ENCODE data around the gene UCMA.

The UCMA gene

DNA sequence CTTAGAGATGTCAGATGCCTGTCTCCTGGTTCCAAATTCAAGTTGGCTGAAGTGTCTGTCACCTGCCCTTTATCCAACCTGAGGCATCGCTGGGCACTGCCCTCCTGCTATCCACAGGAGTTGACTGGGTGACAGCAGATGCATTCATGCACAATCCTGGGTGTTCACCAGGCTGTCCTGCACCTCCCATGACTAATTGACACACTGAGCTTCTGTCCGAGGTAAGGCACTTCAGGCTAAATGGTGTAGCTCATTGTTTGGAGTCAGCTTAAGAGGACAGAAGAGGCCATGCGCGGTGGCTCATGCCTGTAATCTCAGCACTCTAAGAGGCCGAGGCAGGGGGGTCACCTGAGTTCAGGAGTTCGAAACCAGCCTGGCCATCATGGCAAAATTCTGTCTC, 2.4 kb downstream of the UCMA start:
- no peak for DNase-seq

DNA sequence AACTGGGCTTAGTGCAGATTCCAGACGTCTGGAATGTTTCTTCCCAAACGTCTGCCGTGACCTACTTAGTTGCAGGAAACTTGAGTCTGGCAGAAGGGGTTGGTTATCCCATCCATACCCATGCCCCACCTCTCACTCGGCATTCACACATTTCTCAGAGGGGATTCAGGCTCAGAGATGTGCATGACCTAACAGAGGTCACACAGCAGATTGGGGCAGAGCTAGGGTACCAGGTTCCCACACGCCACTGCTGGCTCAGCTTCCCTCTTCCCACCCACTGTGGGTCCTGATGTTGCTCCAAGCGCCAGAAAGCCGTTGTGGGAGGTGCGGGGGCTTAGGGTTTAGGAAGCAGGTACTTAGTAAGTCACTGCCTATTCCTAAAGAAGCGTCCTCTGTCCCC, 3.0 kb downstream of the UCMA start:
- no peak for DNase-seq

DNA sequence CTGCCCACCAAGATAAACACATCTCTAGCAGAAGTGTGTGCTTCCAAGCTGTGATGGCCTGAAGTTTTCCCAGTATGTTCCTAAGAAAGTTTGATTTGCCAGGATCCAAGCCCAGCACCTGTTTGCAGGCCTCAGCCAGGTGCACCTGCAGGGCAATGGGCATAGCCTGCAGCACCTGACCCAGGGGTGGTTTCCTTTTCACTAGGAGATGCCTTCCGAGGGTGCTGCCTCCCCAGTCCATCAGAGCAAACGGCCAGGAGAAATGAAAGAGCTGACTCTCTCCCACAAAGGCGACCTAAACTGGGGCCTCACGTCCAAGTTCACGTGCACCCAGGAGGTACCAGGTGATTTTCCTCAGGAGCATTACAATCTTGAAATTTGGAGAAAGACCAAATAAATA, 7.1 kb downstream of the UCMA start:
- no peak for DNase-seq

DNA sequence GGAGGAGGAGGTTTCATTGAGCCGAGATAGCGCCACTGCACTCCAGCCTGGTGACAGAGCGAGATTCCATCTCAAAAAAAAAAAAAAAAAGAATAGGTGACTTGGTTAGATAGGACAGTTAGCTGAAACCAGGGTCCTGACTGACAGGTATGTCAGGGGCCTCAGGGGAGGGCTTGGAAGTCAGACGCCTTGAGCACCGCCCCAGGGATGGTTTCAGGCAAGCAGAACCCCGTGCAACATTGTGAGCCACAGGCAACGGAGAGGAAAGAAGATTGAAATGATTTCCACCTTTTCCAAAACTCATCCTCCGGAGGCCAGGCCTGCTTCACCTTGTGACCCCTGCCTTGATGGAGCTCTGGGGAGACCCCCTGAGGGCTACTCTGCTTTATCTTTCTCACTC, 8.6 kb downstream of the UCMA start:
- no peak for DNase-seq

DNA sequence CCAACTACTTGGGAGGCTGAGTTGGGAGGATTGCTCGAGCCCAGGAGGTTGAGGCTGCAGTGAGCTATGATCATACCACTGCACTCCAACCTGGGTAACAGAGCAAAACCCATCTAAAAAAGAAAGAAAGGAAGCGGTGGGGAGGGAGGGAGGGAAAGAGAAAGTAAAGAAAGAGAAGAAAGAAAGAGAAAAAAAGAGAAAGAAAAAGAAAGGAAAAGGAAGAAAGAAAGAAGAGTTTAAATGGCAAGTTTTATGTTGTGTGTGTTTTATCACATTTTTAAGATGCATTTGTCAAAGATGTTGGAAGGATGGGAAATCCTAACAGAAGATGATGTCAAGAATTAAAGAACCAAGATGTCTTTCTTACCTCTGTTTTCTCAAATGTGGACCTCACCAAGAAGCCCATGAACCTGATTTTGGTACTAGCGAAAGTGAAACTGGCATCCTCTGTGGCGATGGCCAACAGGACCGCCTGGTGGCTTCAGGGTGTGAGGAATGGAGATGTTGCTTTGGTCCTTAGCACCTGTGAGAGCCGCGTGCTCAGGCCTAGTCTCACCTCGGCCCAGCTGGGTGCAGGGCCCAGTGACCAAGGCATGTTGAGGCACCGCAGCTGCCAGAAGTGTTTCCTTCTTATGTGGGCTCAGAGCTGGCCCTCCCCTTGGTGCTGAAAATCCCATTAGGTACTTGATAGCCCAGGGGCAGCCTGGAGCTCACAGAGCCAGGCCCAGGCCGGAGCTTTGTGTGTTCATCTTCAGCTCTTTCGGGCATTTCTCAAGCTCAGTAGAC, 9.8 kb downstream of the UCMA start:
- DNase-seq: no peak

DNA sequence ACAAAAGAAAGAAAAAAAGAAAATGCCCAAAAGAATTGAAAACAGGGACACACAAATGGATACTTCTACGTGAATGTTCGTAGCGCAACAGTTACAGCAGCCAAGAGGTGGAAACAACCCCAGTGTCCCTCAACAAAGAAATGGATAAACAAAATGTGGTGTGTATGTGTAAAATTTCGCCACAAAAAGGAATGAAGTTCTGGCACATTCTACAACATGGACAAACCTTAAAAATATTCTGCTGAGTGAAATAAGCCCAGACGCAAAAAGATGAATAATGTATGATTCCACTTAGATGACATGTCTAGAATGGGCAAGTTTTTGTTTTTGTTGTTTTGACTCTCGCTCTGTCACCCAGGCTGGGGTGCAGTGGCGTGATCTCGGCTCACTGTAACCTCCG, 10.9 kb downstream of the UCMA start:
- DNase-seq: no peak

DNA sequence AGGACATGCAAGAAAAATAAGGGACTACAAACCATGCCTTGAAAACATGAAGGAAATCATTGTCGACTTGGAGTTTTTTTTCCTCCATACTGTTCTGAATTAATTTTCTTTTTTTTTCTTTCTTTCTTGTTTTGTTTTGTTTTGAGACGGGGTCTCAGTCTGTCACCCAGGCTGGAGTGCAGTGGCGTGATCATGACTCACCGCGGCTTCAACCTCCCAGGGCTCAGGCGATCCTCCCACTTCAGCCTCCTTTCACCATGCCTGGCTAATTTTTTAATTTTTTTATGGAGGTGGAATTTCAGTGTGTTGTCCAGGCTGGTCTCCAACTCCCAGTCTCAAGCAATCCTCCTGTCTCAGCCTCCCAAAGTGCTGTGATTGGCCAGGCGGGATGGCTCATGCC, 11.6 kb downstream of the UCMA start:
- DNase-seq: no peak

DNA sequence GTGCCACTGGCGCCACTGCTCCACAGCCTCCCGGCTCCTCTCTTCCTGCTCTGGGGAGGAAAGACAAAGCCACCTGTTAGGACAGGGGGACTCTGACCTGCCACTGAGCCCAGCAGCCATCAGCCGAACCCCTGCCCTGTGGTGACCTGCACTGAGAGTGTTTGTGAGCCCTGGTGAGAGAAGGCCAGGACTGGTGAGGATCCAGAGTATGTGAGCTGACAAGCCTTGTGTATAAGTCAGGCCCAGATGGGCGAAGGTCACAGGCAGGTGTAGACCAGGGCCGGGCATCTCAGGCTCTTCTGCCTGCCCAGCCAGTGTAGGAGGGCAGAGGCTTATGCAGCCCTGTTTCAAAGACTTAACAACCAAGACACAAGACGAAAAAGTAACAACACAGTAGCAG, 12.0 kb downstream of the UCMA start:
- no peak for DNase-seq

DNA sequence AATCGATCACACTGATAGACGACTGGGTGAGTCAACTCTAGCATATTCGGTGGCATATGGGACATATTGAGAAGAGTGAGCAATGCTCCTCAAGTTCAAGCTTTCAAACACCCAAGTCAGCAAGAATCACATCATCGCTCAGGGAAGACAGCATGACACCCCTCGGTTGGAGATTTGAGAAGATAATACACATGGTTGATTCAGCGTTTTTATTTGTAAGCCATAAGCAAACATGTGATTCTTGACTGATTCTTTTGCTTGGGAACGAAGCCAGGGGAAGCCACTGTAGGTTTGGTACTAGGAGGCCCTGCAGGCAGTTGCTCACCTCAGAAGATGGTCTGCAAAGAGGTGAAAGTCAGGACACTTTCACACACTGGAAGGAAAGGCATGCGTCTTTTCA, 12.6 kb downstream of the UCMA start:
- no peak for DNase-seq

DNA sequence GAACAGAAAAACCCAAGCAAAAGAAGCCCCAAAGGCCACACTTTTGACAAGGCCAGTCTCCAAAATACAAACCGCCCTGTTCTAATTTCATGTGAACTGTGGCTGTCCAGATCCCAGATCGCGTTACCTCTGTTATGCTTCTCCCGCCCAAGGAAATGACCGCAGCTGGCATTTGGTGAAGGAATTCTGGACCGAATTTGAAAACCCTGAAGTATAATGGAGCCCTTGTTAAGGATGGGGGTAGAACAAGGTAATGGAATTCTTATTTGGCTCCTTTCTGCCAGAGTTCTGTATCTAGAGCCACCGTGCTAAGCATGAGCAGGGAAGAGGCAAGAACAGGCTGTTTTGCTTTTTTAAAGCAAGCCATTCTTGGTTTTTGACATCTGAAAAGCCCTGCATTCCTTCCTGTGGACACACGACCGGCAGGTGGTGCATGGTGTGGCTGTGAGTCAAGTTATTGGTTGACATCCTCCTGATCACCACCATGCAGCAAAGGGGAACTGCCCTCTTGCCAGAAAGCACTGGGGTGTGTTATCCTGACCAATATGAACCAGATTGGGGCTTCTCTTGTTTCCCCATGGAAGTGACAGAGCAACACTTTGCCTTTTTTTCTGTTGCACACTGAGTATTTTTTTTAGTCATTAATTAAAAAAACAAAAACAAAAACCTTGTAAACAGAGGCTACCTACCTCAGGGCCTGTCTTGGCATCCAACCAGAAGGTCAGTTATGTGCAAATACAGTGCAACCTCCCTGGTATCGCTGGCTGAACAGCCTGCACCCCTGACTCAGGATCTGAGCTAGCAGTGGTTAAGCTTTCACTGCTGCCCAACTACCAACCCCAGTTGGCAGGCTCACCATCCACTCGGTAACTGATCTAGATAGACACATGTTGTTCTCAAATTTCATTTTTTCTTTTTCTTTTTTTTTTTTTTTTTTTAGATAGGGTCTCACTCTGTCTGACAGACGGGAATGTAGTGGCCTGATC, 14.2 kb downstream of the UCMA start:
- peak; percentile 15 to 39 for DNase-seq

DNA sequence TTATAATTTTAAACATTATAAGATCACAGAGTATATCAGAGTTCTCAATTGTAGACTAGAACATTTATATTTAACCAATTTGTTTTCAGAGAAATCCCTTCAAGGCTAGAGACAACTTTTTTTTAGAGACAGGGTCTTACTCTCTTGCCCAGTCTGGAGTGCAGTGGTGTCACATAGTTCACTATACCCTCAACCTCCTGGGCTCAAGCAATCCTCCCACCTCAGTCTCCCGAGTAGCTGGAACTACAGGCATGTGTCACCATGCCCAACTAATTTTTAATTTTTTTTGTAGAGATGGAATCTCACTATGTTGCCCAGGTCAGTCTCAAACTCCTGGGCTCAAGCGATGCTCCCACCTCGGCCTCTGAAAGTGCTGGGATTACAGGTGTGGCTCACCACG, 15.3 kb downstream of the UCMA start:
- DNase-seq: no peak

DNA sequence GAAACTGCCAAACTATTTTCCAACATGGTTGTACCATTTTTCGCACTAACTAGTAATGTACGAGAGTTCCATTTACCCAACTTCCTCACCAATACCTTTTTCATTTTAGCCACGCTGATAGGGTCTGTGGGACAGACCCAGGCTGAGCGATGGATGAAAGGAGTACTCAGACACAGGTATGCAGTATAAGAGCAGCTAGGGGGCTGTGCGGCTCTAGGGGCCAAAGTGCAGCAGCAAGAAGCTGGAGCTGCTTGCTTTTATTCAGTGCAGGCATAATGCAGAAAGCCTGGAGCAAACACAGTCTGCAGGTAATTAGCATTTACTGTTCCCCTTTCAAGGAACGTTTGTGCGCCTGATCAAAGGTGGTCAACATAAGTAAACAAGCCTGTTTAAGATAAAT, 21.0 kb downstream of the UCMA start:
- no peak for DNase-seq

DNA sequence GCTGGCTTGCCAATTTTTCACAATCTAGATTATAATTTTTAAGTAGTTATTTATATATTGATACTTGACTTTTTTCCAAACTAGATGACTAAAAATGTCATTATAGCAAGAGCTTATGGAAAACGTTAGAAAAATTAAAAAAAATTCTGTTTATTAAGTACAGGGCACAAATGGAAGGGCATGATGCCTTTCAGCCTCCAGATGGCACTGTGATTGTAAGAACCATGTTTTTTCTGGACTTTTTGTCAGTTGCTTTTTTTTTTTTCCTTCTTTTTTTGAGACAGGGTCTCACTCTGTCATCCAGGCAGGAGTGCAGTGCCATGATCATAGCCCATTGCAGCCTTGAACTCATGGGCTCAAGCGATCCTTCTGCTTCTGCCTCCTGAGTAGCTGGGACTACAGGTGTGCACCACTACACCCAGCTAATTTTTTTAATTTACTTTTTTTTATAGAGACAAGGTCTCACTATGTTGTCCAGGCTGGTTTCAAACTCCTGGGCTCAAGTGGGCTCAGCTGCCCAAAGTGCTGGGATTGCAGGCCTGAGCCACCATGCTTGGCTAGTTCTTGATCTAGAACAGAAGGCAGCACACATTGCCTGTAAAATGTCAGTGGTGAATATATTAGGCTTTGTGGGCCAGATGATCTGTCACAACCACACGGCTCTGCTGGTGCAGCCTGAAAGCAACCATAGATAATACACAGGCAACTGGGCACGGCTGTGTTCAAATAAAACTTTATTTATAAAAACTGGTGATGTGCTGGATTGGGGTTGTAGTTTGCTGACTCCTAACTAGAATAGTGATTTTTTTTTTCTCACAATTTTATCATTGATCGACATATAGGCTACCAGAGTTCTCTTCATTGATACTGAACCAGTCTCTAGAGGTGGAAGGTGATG, 27.4 kb downstream of the UCMA start:
- no peak for DNase-seq

DNA sequence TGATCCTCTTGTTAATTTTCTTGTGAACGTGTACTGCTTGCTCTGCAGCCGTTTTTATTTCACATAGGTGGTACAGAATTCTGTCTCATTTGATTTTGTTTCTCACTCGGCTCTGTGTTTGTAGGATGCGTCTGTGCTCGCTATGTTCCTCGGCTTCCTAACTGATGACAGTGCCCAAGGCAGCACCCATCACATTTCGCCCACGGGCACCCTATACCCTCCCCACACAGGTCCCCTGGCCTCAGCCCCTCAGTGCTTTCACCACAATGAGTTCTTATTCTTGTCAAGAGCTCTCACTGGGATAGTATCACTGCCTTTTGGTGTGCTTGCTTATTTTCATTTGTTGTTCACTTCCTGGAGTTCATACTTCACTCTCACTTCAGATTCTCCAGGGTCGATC, 28.1 kb downstream of the UCMA start:
- no peak for DNase-seq

DNA sequence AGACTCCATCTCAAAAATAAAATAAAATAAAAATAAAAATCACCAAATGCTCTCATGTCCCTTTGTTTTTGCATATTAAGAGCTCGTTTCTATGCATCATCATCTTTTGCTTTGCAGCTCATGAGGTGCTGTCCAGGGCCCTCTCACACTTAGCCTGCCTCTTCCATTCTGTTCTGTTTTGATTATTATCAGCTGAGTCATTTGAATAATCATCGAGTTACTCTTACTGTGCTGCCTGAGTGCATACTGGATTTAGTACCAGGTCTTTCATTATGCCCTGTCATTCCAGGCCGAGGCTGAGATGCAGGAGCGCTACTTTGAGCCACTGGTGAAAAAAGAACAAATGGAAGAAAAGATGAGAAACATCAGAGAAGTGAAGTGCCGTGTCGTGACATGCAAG, 33.0 kb downstream of the UCMA start:
- peak in 1 of 2 experiments; percentile 20 for DNase-seq

DNA sequence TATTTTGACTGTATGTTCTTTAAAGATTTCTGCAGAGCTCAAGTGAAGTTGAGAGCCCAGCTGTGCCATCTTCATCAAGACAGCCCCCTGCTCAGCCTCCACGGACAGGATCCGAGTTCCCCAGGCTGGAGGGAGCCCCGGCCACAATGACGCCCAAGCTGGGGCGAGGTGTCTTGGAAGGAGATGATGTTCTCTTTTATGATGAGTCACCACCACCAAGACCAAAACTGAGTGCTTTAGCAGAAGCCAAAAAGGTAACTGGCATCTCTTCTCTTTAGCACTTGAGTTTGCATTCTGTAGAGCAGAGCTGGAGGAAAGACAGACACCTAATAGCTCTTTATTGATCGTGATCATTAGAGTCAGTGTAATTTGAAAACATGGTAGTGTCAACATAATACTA, 39.2 kb downstream of the UCMA start:
- DNase-seq: no peak

DNA sequence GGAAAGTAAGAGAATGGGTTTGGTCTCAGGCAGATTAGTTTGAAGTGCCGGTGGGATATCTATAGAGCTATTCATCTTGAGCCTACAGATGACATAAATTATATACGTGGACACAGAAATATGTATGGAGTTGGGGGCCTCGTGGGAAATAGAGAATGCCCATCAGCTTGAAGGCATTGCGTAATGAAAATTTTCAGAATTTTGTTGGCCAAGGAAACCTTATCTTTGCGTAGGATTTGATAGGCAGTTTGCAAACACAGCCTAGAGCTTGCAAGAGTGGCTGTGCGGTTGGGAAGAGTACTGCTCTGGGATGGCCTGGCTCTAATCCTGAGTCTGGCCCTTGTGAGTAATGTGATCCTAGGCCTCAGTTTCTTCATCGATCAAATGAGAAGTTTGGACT, 40.5 kb downstream of the UCMA start:
- no peak for DNase-seq

DNA sequence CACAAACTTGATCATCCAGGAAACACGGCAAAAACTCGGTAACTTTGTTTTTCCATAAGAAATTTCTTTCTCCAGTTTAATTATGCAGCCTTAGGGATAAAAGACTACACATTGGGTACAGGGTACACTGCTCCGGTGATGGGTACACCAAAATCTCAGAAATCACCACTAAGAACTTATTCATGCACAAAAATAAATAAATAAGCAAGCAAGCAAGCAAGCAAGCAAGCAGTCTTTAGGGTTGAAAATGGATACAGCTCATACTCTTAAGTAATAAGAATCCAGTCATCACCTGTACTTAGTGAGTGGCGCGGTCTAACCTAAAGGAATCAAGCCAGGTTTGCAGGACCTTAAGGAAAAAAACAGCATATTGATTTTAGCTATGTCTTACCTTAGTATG, 42.8 kb downstream of the UCMA start:
- no peak for DNase-seq

DNA sequence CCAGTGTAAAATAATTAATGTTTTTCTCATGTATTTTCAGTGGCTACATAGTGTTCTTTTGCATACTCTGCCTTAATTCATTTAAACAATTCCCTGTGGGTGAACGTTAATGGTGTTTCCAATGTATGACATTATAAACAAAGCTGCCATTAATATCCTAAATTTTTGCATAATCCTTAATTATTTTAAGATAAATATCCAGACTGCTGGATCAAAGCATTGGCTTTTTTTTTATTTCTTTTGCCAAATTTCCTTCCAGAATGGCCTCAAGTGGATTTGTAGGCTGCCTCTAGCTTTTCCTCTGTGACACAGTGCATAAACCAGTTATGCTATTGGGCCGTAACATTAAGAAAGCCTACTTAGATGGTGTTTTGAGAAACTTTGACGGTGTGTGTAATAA, 43.4 kb downstream of the UCMA start:
- no peak for DNase-seq

DNA sequence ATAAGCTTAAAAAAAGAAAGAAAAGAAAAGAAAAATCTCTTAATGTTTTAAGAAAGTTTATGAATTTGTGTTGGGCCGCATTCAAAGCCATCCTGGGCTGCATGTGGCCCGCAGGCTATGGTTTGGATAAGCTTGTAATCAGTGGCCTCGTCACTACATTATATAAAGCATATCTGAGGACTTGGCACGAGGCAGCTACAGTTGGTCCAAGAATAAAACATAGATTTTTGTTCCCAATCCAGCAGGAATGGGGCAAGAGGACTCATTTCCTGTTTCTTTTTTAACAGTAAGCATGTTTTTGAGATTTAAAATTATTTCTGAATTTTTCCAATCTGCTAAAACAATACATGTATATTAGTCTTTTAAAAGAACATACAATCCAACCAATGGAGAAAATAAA, 44.2 kb downstream of the UCMA start:
- no peak for DNase-seq

DNA sequence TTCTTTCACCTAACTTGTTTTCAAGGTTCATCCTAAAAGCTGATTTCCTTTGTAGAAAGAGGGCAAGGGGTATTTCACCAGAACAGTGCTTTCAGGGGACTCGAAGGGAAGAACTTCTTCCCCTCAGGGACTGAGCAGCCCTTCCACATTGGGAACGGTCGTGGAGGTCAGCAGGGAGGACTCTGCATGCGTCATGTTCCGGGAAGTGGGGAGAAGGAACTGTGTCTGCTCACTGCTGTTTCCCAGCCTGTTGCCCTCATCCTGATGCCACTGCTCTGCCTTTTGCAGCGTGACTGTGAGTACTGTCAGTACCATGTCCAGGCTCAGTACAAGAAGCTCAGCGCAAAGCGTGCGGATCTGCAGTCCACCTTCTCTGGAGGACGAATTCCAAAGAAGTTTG, 45.6 kb downstream of the UCMA start:
- DNase-seq: no peak

DNA sequence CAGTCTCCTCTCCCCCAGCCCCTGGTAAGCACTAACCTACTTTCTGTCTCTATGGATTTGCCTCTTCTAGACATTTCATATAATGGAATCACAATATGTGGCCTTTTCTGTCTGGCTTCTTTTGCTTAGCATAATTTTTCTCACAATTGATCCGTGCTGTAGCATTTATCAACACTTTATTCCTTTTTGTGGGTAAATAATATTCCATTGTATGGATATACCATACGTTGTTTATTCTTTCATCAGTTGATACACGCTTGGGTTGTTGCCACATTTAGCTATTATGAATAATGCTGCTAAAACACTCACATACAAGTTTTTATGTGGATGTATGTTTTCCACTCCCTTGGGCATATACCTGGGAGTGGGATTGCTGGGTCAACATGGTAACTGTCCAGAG, 47.0 kb downstream of the UCMA start:
- DNase-seq: no peak
